ENCODE data around the gene TNK2.

GRCh38 chr3:195882002-195882441 is 26.3 kb downstream of the TNK2 start:
- TF ChIP-seq EZH2phosphoT487 (IDR thresholded peaks at IDR 0.05; ENCODE audit: insufficient read depth, low read depth) (no peak), EZH2 (IDR thresholded peaks at IDR 0.05; ENCODE audit: insufficient read depth, poor library complexity, severe bottlenecking) (no peak)

All from GM23248 (cell line).